NB4 (cell line): Measurements from ENCODE around the gene CEP128.

Source experiments
- MYC ChIP-seq: IDR thresholded peaks from 2 replicates; pipeline ENCODE4 v1.6.1; 2011; ENCODE audit warnings: low read depth, low read length
- POLR2A ChIP-seq: IDR thresholded peaks from 2 replicates; pipeline ENCODE4 v1.6.1; 2011; ENCODE audit warnings: mild to moderate bottlenecking; ENCODE audit not compliant: insufficient read length; ENCODE audit errors: extremely low read depth
- TF ChIP-seq, protein P1 (sequence below): IDR thresholded peaks from one replicate; pipeline ENCODE4 v1.5.1; 2012; ENCODE audit warnings: low read depth, low read length

DNA sequence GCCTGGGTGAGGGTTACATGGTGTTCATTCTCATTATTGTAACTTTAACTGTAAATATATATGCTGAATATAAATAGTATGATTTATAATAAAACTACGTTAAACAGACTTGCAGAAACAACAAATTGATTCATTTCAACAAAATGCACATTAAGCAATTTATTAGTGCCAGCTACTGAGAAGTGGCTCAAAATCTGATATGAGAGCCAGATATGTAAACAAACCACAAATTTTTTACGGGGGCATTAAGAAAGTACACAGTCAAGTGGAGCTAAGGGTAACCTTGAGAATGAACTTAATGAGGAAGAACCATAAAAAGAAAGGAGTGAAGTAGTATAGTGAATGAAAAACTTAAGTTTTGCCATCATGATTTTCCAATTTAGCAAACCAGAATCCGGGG is 40.3 kb downstream of the CEP128 start:
- TF ChIP-seq POLR2A = no peak
- TF ChIP-seq, protein P1, sequence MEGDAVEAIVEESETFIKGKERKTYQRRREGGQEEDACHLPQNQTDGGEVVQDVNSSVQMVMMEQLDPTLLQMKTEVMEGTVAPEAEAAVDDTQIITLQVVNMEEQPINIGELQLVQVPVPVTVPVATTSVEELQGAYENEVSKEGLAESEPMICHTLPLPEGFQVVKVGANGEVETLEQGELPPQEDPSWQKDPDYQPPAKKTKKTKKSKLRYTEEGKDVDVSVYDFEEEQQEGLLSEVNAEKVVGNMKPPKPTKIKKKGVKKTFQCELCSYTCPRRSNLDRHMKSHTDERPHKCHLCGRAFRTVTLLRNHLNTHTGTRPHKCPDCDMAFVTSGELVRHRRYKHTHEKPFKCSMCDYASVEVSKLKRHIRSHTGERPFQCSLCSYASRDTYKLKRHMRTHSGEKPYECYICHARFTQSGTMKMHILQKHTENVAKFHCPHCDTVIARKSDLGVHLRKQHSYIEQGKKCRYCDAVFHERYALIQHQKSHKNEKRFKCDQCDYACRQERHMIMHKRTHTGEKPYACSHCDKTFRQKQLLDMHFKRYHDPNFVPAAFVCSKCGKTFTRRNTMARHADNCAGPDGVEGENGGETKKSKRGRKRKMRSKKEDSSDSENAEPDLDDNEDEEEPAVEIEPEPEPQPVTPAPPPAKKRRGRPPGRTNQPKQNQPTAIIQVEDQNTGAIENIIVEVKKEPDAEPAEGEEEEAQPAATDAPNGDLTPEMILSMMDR = no peak
- TF ChIP-seq MYC = no peak
